A673 (cell line): ENCODE measurements around the gene EFNA5. TPM values are rescaled to one million over a fixed set of nuclear protein-coding genes. Genes with fewer than 3 reads are reported as not detected.

Experiments
- BruUV-seq: library from RNA; stranded (reverse); fragments of 400-500 nt; replicated peaks from 2 replicates; lab custom pipeline; 2021; lab: Mats Ljungman, UMichigan
- CTCF ChIA-PET: fragments of 300-600 bp; sonication (Branson Sonifier 250); formaldehyde crosslinking; loops from one replicate; lab custom pipeline; 2022; ENCODE audit warnings: antibody characterized with exemption; lab: Charles Lee
- POLR2A ChIA-PET: fragments of 300-600 bp; sonication (Branson Sonifier 250); formaldehyde crosslinking; loops from one replicate; lab custom pipeline; 2022; ENCODE audit warnings: antibody characterized with exemption; ENCODE audit not compliant: low non-redundant PET; lab: Charles Lee
- DNase-seq: peaks from one replicate; pipeline ENCODE4 v3.0.0-alpha.2; 2015; ENCODE audit warnings: low spot score
- H3K27ac ChIP-seq: fragments of 200-600 bp; sonication (generic); 2 replicates; pipeline ENCODE4 v1.5.1; 2016; ENCODE audit warnings: mixed run types, low read depth, mild to moderate bottlenecking, mixed read lengths, antibody characterized with exemption, low read length; ENCODE audit not compliant: poor library complexity, severe bottlenecking
- H3K27me3 ChIP-seq: fragments of 200-600 bp; sonication (generic); replicated peaks from 2 replicates; pipeline ENCODE4 v1.6.1; 2017; ENCODE audit warnings: mixed run types, low read depth, mild to moderate bottlenecking, mixed read lengths, antibody characterized with exemption, low read length; ENCODE audit not compliant: insufficient read depth, poor library complexity
- H3K36me3 ChIP-seq: fragments of 200-600 bp; sonication (generic); 2 replicates; pipeline ENCODE4 v1.6.1; 2016; ENCODE audit warnings: mixed run types, mild to moderate bottlenecking, mixed read lengths, antibody characterized with exemption, low read length; ENCODE audit not compliant: insufficient read depth, poor library complexity, severe bottlenecking
- H3K4me1 ChIP-seq: fragments of 200-600 bp; sonication (generic); 2 replicates; pipeline ENCODE4 v1.6.1; 2017; ENCODE audit warnings: mixed run types, mild to moderate bottlenecking, mixed read lengths, antibody characterized with exemption, low read length; ENCODE audit not compliant: insufficient read depth, poor library complexity, severe bottlenecking
- H3K4me3 ChIP-seq: fragments of 200-600 bp; sonication (generic); 2 replicates; pipeline ENCODE4 v1.5.1; 2016; ENCODE audit warnings: low read depth, mixed run types, mild to moderate bottlenecking, mixed read lengths, low read length; ENCODE audit not compliant: poor library complexity, severe bottlenecking
- H3K9me3 ChIP-seq: fragments of 200-600 bp; sonication (generic); 2 replicates; pipeline ENCODE4 v1.6.1; 2016; ENCODE audit warnings: mixed run types, low read depth, mild to moderate bottlenecking, mixed read lengths, antibody characterized with exemption, low read length; ENCODE audit not compliant: poor library complexity, severe bottlenecking
- CTCF ChIP-seq: fragments of 300-800, 200-600 bp; sonication (generic); conservative IDR thresholded peaks from 2 replicates; pipeline ENCODE4 v1.5.1; 2017; ENCODE audit warnings: low read depth, mild to moderate bottlenecking, antibody characterized with exemption, low read length, moderate library complexity, mixed read lengths
- EZH2 ChIP-seq: fragments of 200-600 bp; sonication (generic); IDR thresholded peaks from 2 replicates; pipeline ENCODE4 v1.6.1; 2017; ENCODE audit warnings: borderline replicate concordance, low read depth, mild to moderate bottlenecking, mixed read lengths, antibody characterized with exemption, low read length; ENCODE audit not compliant: poor library complexity, severe bottlenecking
- intact Hi-C: fragments of 100-400 bp; cut with micrococcal nuclease; formaldehyde crosslinking; loops from one replicate; pipeline ENCODE4 v1.10.0; 2022; ENCODE audit not compliant: unreplicated experiment
- total RNA-seq: library from RNA; stranded (reverse); gene quantifications from 2 replicates; pipeline ENCODE4 v1.2.3, GENCODE V29; 2021

The EFNA5 gene
- total RNA-seq, 1 experiment from 2014 or later: 16.7 TPM

- no peaks in the 10 kb centered on the region for H3K27me3 ChIP-seq
- no peak for TF ChIP-seq CTCF
- no peak for TF ChIP-seq EZH2
- H3K36me3 ChIP-seq: no peaks in the 10 kb centered on the region
- intact Hi-C loops: no loop called here
- ChIA-PET POLR2A (no interaction called here), CTCF (no interaction called here)
- H3K4me1 ChIP-seq: peaks cover 15% of the 10 kb centered on the region
- H3K27ac ChIP-seq: no peak overlapping the region
- H3K4me3 ChIP-seq: no peak overlapping the region
- no TSS peak for BruUV-seq
- DNase-seq: no peak
- H3K9me3 ChIP-seq: no peaks in the 10 kb centered on the region
Measured at GRCh38 chr5:107505763-107506534, 164.8 kb downstream of the EFNA5 start.

DNA sequence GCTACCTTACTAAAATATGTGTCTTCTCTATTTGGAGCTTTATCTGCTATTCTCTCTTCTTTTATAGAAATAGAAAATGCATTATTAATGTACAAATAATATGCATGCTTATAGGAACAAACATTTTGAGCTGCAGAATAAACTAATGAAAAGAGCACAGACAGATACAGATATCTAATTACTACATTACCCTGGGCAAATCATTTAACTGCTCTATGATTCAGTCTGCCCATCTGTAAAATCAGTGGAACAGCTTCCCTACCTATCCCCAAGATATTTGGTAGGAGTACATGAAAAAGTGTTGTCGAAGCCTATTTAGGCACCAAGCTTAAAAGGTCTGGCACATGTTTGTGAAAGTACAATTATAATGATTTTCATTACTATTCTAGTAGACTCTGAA, 166.3 kb downstream of the EFNA5 start:
- intact Hi-C loops: loop anchor here (5.0 kb wide), 2 partner anchors 68 to 168 kb away; partner anchors contain the start of gene EFNA5
- no peak for DNase-seq
- Histone ChIP-seq H3K36me3 (no peaks in the 10 kb centered on the region), H3K4me3 (no peak overlapping the region), H3K9me3 (no peaks in the 10 kb centered on the region), H3K27ac (no peak overlapping the region), H3K27me3 (no peaks in the 10 kb centered on the region), H3K4me1 (peaks cover 23% of the 10 kb centered on the region)
- BruUV-seq: no TSS peak
- ChIA-PET CTCF (no interaction called here), POLR2A (no interaction called here)
- TF ChIP-seq EZH2: no peak
- TF ChIP-seq CTCF: no peak

DNA sequence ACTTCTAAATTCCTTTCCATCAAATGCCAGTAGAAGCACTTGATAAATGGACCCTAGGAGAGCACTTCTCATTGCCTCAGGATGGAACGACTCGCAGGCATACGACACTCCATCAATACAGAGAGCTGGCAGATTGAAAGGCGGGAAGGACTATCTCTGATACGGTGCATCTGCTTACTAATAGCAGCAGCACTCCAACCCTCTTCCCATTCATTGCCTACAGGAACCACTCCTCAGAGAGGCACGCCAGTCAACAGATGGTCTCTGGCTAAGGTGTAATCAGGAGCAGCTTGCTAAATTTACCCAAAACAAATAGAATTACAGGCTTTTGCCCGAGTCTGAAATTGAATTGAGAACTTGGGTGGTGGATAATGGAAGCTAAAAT, 168.1 kb downstream of the EFNA5 start:
- POLR2A ChIA-PET: no interaction called here
- peak; percentile 30 for DNase-seq
- H3K36me3 ChIP-seq: no peaks in the 10 kb centered on the region
- H3K9me3 ChIP-seq: no peaks in the 10 kb centered on the region
- no peaks in the 10 kb centered on the region for H3K27me3 ChIP-seq
- H3K4me1 ChIP-seq: peaks cover 26% of the 10 kb centered on the region
- TF ChIP-seq EZH2 (no peak), CTCF (no peak)
- H3K4me3 ChIP-seq: peak overlapping the region; percentile 30
- peak overlapping the region; percentile 13 for H3K27ac ChIP-seq
- CTCF ChIA-PET: interaction anchor here (0.6 to 1.0 kb wide), 2 partner anchors 70 to 170 kb away, joined by 3 to 10 read pairs; no protein-coding TSS in a partner anchor
- intact Hi-C loops: loop anchor here (5.0 kb wide), 2 partner anchors 70 to 170 kb away; partner anchors contain the start of gene EFNA5
- no TSS peak for BruUV-seq
